SK-N-SH treated with all-trans-retinoic acid at 6 μM for 48 hours (cell line): Measurements from ENCODE around the gene ZNF451.

Source experiments
- ATAC-seq: fragments of 200-7000 bp; cut with Tn5 transposase; 3 replicates; pipeline ENCODE4 v1.9.1; 2020; ENCODE audit warnings: mild to moderate bottlenecking, moderate library complexity
- ARNTL ChIP-seq: fragments of 450-650 bp; formaldehyde crosslinking; IDR thresholded peaks from 2 replicates; pipeline ENCODE4 v1.5.0; 2020; ENCODE audit warnings: low read depth, mild to moderate bottlenecking, moderate library complexity, borderline replicate concordance
- BACH2 ChIP-seq: fragments of 250-450 bp; sonication (Bioruptor Pico); IDR thresholded peaks from 2 replicates; pipeline ENCODE4 v1.9.0; 2021; ENCODE audit warnings: mild to moderate bottlenecking, borderline replicate concordance
- CSDC2 ChIP-seq: fragments of 250-450 bp; sonication (Bioruptor Pico); IDR thresholded peaks from 2 replicates; pipeline ENCODE4 v1.5.0; 2020; ENCODE audit warnings: mild to moderate bottlenecking, moderate library complexity
- ESRRG ChIP-seq: fragments of 250-450 bp; sonication (Bioruptor Pico); IDR thresholded peaks from 2 replicates; pipeline ENCODE4 v1.6.1; 2021; ENCODE audit warnings: mild to moderate bottlenecking
- GLIS3 ChIP-seq: fragments of 250-450 bp; sonication (Bioruptor Pico); IDR thresholded peaks from 2 replicates; pipeline ENCODE4 v1.5.0; 2020; ENCODE audit warnings: mild to moderate bottlenecking, moderate library complexity
- ISL1 ChIP-seq: fragments of 250-450 bp; sonication (Bioruptor Pico); IDR thresholded peaks from 2 replicates; pipeline ENCODE4 v2.1.2; 2022; ENCODE audit warnings: mild to moderate bottlenecking, moderate library complexity
- OSR1 ChIP-seq: fragments of 250-450 bp; sonication (Bioruptor Pico); IDR thresholded peaks from 2 replicates; pipeline ENCODE4 v1.8.0; 2022; ENCODE audit warnings: moderate library complexity, mild to moderate bottlenecking, inconsistent platforms
- PPARA ChIP-seq: fragments of 250-450 bp; sonication (Bioruptor Pico); IDR thresholded peaks from 2 replicates; pipeline ENCODE4 v1.5.0; 2020; ENCODE audit warnings: mild to moderate bottlenecking, borderline replicate concordance
- RARB ChIP-seq: fragments of 250-450 bp; sonication (Bioruptor Pico); IDR thresholded peaks from 2 replicates; pipeline ENCODE4 v1.8.0; 2021; ENCODE audit warnings: mild to moderate bottlenecking, moderate library complexity
- TCF4 ChIP-seq: fragments of 250-450 bp; sonication (Bioruptor Pico); IDR thresholded peaks from 2 replicates; pipeline ENCODE4 v1.8.0; 2021; ENCODE audit warnings: mild to moderate bottlenecking, moderate library complexity, borderline replicate concordance
- TOX ChIP-seq: fragments of 250-450 bp; sonication (Bioruptor Pico); IDR thresholded peaks from 2 replicates; pipeline ENCODE4 v1.8.0; 2021; ENCODE audit warnings: mild to moderate bottlenecking, moderate library complexity, borderline replicate concordance
- ZC3H10 ChIP-seq: fragments of 250-450 bp; sonication (Bioruptor Pico); IDR thresholded peaks from 2 replicates; pipeline ENCODE4 v1.5.1; 2021; ENCODE audit warnings: mild to moderate bottlenecking, moderate library complexity
- ZFP3 ChIP-seq: fragments of 250-450 bp; sonication (Bioruptor Pico); IDR thresholded peaks from 2 replicates; pipeline ENCODE4 v1.5.0; 2020; ENCODE audit warnings: mild to moderate bottlenecking, moderate library complexity
- ZFP30 ChIP-seq: fragments of 450-650 bp; formaldehyde crosslinking; IDR thresholded peaks from 2 replicates; pipeline ENCODE4 v1.5.0; 2022; ENCODE audit warnings: mild to moderate bottlenecking, moderate library complexity
- ZNF565 ChIP-seq: fragments of 450-650 bp; formaldehyde crosslinking; conservative IDR thresholded peaks from 2 replicates; pipeline ENCODE4 v1.5.0; 2020; ENCODE audit warnings: low read depth, mild to moderate bottlenecking, moderate library complexity
- ZNF70 ChIP-seq: fragments of 450-650 bp; formaldehyde crosslinking; IDR thresholded peaks from 2 replicates; pipeline ENCODE4 v1.5.0; 2020; ENCODE audit warnings: mild to moderate bottlenecking, moderate library complexity
- ZNF8 ChIP-seq: fragments of 450-650 bp; formaldehyde crosslinking; IDR thresholded peaks from 2 replicates; pipeline ENCODE4 v1.5.0; 2020; ENCODE audit warnings: mild to moderate bottlenecking, moderate library complexity
- TF ChIP-seq, protein P1 (sequence below): fragments of 250-450 bp; sonication (Bioruptor Pico); IDR thresholded peaks from 2 replicates; pipeline ENCODE4 v1.5.1; 2021; ENCODE audit warnings: mild to moderate bottlenecking, moderate library complexity
- TF ChIP-seq, protein P2 (sequence below): fragments of 250-450 bp; sonication (Bioruptor Pico); IDR thresholded peaks from 2 replicates; pipeline ENCODE4 v1.5.1; 2020; ENCODE audit warnings: low read depth, mild to moderate bottlenecking, moderate library complexity
- TF ChIP-seq, protein P3 (sequence below): fragments of 250-450 bp; sonication (Bioruptor Pico); IDR thresholded peaks from 2 replicates; pipeline ENCODE4 v1.5.0; 2020; ENCODE audit warnings: mild to moderate bottlenecking, moderate library complexity

ZNF451 gene

DNA sequence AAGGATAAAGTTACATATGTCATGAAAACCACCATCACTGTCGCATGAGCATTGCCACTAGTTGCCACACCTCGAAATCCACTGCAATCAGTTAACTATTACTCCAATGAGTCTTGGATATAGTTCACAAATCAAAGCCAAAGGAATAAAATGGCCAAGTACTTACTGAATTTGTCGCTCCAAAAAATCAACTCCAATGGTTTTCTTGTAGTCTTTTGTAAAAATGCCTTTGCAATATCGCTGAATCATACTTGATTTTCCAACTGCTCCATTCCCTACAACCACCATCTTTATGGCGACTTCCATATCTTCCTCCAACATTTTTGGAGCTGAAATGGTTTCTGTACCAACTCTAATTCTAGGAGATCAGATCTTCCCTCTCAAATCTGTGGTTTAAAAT, 120.1 kb downstream of the ZNF451 start:
- TF ChIP-seq TCF4 (CRISPR knock-in tag): no peak
- no peak for TF ChIP-seq ZFP30 (CRISPR knock-in tag)
- ATAC-seq: no peak

DNA sequence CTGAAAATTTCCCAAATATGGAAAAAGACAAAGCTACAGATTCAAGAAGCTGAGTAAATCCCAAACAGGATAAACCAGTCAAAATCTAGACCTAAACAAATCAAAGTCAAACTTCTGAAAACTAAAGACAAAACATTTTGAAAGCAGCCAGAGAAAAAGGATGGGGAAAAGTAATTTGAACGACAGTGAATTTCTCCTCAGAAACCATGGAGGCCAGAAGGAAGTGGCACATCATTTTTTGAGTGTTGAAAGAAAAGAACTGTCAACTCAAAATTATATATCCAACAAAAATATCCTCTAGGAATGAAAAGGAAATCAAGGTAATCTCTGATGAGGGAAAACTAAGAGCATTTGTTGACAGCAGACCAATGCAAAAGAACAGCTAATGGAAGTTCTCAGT, 125.3 kb downstream of the ZNF451 start:
- ATAC-seq: no peak
- TF ChIP-seq ZNF8 (CRISPR knock-in tag): no peak
- no peak for TF ChIP-seq ISL1 (CRISPR knock-in tag)
- no peak for TF ChIP-seq GLIS3 (CRISPR knock-in tag)
- TF ChIP-seq ZFP30 (CRISPR knock-in tag): no peak
- TF ChIP-seq OSR1: no peak
- TF ChIP-seq TOX: no peak
- no peak for TF ChIP-seq ARNTL (CRISPR knock-in tag)
- TF ChIP-seq, protein P1, sequence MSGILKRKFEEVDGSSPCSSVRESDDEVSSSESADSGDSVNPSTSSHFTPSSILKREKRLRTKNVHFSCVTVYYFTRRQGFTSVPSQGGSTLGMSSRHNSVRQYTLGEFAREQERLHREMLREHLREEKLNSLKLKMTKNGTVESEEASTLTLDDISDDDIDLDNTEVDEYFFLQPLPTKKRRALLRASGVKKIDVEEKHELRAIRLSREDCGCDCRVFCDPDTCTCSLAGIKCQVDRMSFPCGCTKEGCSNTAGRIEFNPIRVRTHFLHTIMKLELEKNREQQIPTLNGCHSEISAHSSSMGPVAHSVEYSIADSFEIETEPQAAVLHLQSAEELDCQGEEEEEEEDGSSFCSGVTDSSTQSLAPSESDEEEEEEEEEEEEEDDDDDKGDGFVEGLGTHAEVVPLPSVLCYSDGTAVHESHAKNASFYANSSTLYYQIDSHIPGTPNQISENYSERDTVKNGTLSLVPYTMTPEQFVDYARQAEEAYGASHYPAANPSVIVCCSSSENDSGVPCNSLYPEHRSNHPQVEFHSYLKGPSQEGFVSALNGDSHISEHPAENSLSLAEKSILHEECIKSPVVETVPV: no peak
- TF ChIP-seq BACH2 (CRISPR knock-in tag): no peak
- no peak for TF ChIP-seq ZNF70 (CRISPR knock-in tag)

DNA sequence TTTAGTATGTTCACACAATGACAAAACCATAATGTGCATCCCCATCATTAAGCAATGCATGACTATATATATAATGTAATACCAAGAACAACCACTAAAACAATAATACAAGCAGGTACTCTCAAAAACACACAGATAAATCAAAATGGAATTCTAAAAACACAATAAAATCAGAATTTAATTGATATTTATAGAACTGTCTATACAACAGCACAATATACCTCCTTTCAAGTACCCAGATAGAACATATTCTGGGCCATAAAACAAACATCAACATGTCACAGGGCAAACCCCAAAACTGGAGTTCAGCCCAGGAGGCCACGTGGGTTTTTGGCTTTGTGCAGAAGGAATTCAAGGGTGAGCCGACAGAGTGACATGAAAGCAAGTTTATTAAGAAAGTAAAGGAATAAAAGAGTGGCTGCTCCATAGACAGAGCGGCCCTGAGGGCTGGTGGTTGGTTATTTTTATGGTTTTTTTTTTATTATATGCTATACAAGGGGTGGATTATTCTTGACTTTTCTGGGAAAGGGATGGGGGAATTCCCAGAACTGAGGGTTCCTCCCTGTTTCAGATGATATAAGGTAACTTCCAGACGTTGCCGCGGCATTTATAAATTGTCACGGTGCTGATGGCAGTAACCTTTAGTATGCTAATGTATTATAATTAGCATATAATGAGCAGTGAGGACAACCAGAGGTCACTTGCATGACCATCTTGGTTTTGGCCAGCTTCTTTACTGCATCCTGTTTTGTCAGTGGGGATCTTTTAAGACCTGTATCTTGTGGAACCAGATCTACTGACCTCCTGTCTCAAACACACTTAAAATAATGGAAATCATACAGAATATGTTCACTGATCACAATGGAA, 126.5 kb downstream of the ZNF451 start:
- TF ChIP-seq, protein P2, sequence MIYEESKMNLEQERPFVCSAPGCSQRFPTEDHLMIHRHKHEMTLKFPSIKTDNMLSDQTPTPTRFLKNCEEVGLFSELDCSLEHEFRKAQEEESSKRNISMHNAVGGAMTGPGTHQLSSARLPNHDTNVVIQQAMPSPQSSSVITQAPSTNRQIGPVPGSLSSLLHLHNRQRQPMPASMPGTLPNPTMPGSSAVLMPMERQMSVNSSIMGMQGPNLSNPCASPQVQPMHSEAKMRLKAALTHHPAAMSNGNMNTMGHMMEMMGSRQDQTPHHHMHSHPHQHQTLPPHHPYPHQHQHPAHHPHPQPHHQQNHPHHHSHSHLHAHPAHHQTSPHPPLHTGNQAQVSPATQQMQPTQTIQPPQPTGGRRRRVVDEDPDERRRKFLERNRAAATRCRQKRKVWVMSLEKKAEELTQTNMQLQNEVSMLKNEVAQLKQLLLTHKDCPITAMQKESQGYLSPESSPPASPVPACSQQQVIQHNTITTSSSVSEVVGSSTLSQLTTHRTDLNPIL: no peak
- no peak for TF ChIP-seq PPARA
- TF ChIP-seq ZFP3 (CRISPR knock-in tag): no peak
- TF ChIP-seq, protein P3, sequence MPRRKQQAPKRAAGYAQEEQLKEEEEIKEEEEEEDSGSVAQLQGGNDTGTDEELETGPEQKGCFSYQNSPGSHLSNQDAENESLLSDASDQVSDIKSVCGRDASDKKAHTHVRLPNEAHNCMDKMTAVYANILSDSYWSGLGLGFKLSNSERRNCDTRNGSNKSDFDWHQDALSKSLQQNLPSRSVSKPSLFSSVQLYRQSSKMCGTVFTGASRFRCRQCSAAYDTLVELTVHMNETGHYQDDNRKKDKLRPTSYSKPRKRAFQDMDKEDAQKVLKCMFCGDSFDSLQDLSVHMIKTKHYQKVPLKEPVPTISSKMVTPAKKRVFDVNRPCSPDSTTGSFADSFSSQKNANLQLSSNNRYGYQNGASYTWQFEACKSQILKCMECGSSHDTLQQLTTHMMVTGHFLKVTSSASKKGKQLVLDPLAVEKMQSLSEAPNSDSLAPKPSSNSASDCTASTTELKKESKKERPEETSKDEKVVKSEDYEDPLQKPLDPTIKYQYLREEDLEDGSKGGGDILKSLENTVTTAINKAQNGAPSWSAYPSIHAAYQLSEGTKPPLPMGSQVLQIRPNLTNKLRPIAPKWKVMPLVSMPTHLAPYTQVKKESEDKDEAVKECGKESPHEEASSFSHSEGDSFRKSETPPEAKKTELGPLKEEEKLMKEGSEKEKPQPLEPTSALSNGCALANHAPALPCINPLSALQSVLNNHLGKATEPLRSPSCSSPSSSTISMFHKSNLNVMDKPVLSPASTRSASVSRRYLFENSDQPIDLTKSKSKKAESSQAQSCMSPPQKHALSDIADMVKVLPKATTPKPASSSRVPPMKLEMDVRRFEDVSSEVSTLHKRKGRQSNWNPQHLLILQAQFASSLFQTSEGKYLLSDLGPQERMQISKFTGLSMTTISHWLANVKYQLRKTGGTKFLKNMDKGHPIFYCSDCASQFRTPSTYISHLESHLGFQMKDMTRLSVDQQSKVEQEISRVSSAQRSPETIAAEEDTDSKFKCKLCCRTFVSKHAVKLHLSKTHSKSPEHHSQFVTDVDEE (CRISPR knock-in tag): no peak
- TF ChIP-seq ARNTL (CRISPR knock-in tag): no peak
- TF ChIP-seq ISL1 (CRISPR knock-in tag): no peak
- TF ChIP-seq, protein P1: no peak
- no peak for TF ChIP-seq GLIS3 (CRISPR knock-in tag)
- no peak for TF ChIP-seq ZNF565 (CRISPR knock-in tag)
- no peak for TF ChIP-seq RARB (CRISPR knock-in tag)
- TF ChIP-seq BACH2 (CRISPR knock-in tag): no peak
- no peak for TF ChIP-seq CSDC2 (CRISPR knock-in tag)
- ATAC-seq: no peak

DNA sequence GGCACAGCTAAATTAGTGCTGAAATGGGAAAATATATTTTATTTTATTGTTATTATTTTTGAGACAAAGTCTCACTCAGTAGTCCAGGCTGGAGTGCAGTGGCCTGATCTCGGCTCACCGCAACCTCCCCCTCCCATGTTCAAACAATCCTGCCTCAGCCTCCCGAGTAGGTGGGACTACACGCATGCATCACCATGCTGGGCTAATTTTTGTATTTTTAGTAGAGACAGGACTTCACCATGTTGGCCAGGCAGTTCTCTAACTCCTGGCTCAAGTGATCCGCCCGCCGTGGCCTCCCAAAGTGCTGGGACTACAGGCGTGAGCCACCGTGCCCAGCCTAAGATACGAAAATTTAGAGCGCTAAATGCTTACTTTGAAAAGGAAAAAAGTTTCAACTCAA, 127.3 kb downstream of the ZNF451 start:
- TF ChIP-seq OSR1 (no peak), ZC3H10 (no peak), ZFP3 (CRISPR knock-in tag) (no peak), ESRRG (CRISPR knock-in tag) (no peak), ZNF70 (CRISPR knock-in tag) (no peak)
- TF ChIP-seq, protein P2: no peak
- ATAC-seq: no peak
